ENCODE results near the gene DFFB.

GRCh38 chr1:3898475-3898735, 41.1 kb downstream of the DFFB start:
- no peak for TF ChIP-seq POLR2AphosphoS5 (IDR thresholded peaks at IDR 0.05; ENCODE audit: low read depth, low read length)
- no peak for TF ChIP-seq REST (IDR thresholded peaks at IDR 0.05; ENCODE audit: insufficient read depth in 1 of 2, low read depth in 2 of 2, low read length in 2 of 2)
- TF ChIP-seq SIN3A (IDR thresholded peaks at IDR 0.05; ENCODE audit: borderline replicate concordance, insufficient read depth, low read length) = no peak
- no peak for TF ChIP-seq TAF1 (IDR thresholded peaks at IDR 0.05; ENCODE audit: borderline replicate concordance, insufficient read depth, low read length)
